CD4-positive, alpha-beta T cell treated with Interleukin-15 for 1 hour (primary cell): ENCODE results near the gene CBX8.

Experiments used
- DNase-seq: peaks from one replicate; pipeline ENCODE4 v3.0.0-alpha.2; 2020

The CBX8 gene

GRCh38 chr17:79834565-79835469, 37.9 kb upstream of the CBX8 start:
- no peak for DNase-seq

GRCh38 chr17:79833744-79834564, 37.1 kb upstream of the CBX8 start:
- no peak for DNase-seq

GRCh38 chr17:79833110-79833450, 36.2 kb upstream of the CBX8 start:
- no peak for DNase-seq

- DNase-seq, result no peak
These were observed 35.6 kb upstream of the CBX8 start for GRCh38 chr17:79832218-79833109.

- no peak for DNase-seq
These were observed 34.7 kb upstream of the CBX8 start for GRCh38 chr17:79831265-79832217.

GRCh38 chr17:79830763-79831264, 33.9 kb upstream of the CBX8 start:
- no peak for DNase-seq

GRCh38 chr17:79830303-79830702, 33.4 kb upstream of the CBX8 start:
- no peak for DNase-seq

GRCh38 chr17:79829457-79829856, 32.6 kb upstream of the CBX8 start:
- no peak for DNase-seq

GRCh38 chr17:79829004-79829403, 32.1 kb upstream of the CBX8 start:
- no peak for DNase-seq

- no peak for DNase-seq
These were observed 30.1 kb upstream of the CBX8 start for GRCh38 chr17:79826841-79827578.

- DNase-seq, result no peak
These were observed 29.4 kb upstream of the CBX8 start for GRCh38 chr17:79826204-79826680.

- no peak for DNase-seq
These were observed 28.7 kb upstream of the CBX8 start for GRCh38 chr17:79825580-79825921.

GRCh38 chr17:79824893-79825579, 28.2 kb upstream of the CBX8 start:
- no peak for DNase-seq

GRCh38 chr17:79824234-79824633, 27.4 kb upstream of the CBX8 start:
- no peak for DNase-seq

GRCh38 chr17:79822583-79823124, 25.8 kb upstream of the CBX8 start:
- no peak for DNase-seq

GRCh38 chr17:79821331-79822095, 24.6 kb upstream of the CBX8 start:
- no peak for DNase-seq

- DNase-seq, result no peak
These were observed 24.1 kb upstream of the CBX8 start for GRCh38 chr17:79820959-79821330.

GRCh38 chr17:79819534-79820276, 22.8 kb upstream of the CBX8 start:
- no peak for DNase-seq
